Measurements from ENCODE around the gene SLC29A1. TPM values are rescaled to one million over a fixed set of nuclear protein-coding genes. Genes with fewer than 3 reads are reported as not detected.

SLC29A1 gene
- 6.8 and 7.0 TPM in 2 replicates for total RNA-seq (2022)
- Bru-seq, nascent RNA = percentile 29 among the genes with signal in this experiment
- BruChase-seq, experiment 1, labeled RNA remaining after a 6-hour chase = percentile 45 among the genes with signal in this experiment
- BruChase-seq, experiment 2, labeled RNA remaining after a 2-hour chase = percentile 37 among the genes with signal in this experiment
- long read RNA-seq, transcript SLC29A1-206 (13 exons, 2,183 nt) = major isoform, 13 of 36 reads
- long read RNA-seq, partial matches to known transcripts = 0 of 36 reads
- long read RNA-seq, other reads (novel, unspliced or antisense) = 22 of 36 reads

DNA sequence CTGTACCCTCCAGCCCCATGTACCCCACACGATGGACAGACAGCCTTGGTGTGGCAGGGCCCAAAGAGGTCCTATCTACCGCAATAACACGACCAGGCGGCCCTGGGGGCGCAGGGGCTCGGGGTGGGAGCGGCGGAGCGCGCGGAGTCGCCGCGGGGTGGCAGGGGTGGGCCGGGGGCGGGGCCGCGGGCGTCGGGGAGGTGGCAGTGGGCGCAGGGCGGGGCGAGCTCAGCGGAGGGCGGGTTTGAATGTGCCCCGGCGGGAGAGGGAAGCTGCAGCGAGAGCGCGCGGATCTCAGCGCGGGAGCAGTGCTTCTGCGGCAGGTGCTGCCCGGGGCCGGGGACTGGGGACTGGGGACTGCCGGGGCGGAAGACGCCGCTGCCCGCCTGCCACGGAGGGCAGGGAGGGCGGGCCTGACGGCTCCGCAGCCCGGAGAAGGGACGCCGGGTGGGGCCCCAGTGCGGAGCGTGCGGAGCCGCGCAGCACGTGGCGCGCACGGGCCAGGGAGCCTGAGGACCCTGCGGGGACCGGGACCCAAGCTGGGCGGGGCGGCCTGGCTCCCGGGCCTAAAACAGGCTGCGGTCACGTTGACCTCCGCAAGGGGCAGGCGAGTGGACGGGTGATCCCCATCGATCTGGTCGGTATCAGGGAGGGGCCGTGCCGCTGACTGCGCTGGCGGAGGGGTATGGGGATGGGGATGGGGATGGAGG, at the start of gene SLC29A1:
TSS of gene SLC29A1 (plus strand) at position 277 of the 710 bp plus-strand sequence. CDS start 3,719 bp downstream, outside the sequence.
- intact Hi-C loops (cut with micrococcal nuclease) = no loop called here
- no peaks in the 10 kb centered on the region for H3K36me3 Mint-ChIP-seq (ENCODE audit: insufficient read depth, unreplicated experiment)
- CTCF ChIA-PET = interaction anchor here (1.1 to 6.0 kb wide), 6 partner anchors 12 to 51 kb away, joined by 3 to 52 read pairs (median 11); no protein-coding TSS in a partner anchor
- peak; percentile 46 for DNase-seq (ENCODE audit: unreplicated experiment)
- H3K4me3 Mint-ChIP-seq (ENCODE audit: unreplicated experiment) = peak within 1 kb of the TSS; percentile 68
- POLR2A ChIA-PET = interaction anchor here (0.5 to 5.4 kb wide), 10 partner anchors 10 to 127 kb away, joined by 3 to 62 read pairs (median 4); partner anchors contain the start of gene HSP90AB1
- H3K27me3 Mint-ChIP-seq (ENCODE audit: insufficient read depth, unreplicated experiment) = no peaks in the 10 kb centered on the region
- H3K27ac Mint-ChIP-seq (ENCODE audit: low read depth, unreplicated experiment) = peak within 1 kb of the TSS; percentile 19
- H3K9me3 Mint-ChIP-seq (ENCODE audit: unreplicated experiment) = no peaks in the 10 kb centered on the region
- H3K4me1 Mint-ChIP-seq (ENCODE audit: insufficient read depth, unreplicated experiment) = peaks cover 51% of the 10 kb centered on the region
- no TSS peak for BruUV-seq (replicated peaks)
- TF ChIP-seq, protein P1, sequence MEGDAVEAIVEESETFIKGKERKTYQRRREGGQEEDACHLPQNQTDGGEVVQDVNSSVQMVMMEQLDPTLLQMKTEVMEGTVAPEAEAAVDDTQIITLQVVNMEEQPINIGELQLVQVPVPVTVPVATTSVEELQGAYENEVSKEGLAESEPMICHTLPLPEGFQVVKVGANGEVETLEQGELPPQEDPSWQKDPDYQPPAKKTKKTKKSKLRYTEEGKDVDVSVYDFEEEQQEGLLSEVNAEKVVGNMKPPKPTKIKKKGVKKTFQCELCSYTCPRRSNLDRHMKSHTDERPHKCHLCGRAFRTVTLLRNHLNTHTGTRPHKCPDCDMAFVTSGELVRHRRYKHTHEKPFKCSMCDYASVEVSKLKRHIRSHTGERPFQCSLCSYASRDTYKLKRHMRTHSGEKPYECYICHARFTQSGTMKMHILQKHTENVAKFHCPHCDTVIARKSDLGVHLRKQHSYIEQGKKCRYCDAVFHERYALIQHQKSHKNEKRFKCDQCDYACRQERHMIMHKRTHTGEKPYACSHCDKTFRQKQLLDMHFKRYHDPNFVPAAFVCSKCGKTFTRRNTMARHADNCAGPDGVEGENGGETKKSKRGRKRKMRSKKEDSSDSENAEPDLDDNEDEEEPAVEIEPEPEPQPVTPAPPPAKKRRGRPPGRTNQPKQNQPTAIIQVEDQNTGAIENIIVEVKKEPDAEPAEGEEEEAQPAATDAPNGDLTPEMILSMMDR (IDR thresholded peaks at IDR 0.05; ENCODE audit: unreplicated experiment) = no peak

DNA sequence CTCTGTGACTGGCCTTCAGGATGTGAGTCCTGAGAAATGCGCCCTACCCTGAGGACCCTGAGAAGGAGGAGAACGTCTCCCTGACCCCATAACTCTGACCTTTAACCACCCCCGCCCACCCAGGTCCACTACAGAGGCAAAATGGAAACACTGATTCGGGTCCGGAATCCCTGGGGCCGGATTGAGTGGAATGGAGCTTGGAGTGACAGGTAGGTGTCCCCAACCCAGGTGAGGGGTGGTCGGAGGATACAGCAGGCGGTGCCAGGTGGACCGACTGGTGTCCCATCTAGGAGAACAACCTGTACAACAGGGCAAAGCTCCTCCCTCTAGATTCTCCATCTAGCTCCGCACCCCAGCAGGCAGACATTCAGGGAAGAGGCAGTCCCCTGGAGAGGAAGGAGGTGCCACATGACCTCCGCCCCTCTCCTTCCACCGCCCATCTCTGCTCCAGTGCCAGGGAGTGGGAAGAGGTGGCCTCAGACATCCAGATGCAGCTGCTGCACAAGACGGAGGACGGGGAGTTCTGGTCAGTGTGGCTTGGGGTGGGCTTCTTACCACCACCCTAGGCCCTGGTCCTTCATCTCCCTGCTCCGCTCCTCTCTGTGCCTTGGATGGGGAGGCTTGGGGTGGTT, 47.1 kb upstream of the SLC29A1 start:
- BruUV-seq (replicated peaks) = no TSS peak
- Mint-ChIP-seq H3K27ac (ENCODE audit: low read depth, unreplicated experiment) (no peak overlapping the region), H3K9me3 (ENCODE audit: unreplicated experiment) (no peaks in the 10 kb centered on the region), H3K4me1 (ENCODE audit: insufficient read depth, unreplicated experiment) (peaks cover 15% of the 10 kb centered on the region), H3K4me3 (ENCODE audit: unreplicated experiment) (no peak overlapping the region), H3K27me3 (ENCODE audit: insufficient read depth, unreplicated experiment) (no peaks in the 10 kb centered on the region), H3K36me3 (ENCODE audit: insufficient read depth, unreplicated experiment) (no peaks in the 10 kb centered on the region)
- DNase-seq (ENCODE audit: unreplicated experiment) = no peak
- TF ChIP-seq, protein P1 (IDR thresholded peaks at IDR 0.05; ENCODE audit: unreplicated experiment) = no peak
- POLR2A ChIA-PET = interaction anchor here (1.2 kb wide), 1 partner anchor 71 kb away, joined by 4 read pairs; the partner anchor contains the start of gene HSP90AB1
- CTCF ChIA-PET = interaction anchor here (0.6 to 2.1 kb wide), 9 partner anchors 48 to 568 kb away, joined by 3 to 9 read pairs (median 3); no protein-coding TSS in a partner anchor
- intact Hi-C loops (cut with micrococcal nuclease) = no loop called here

DNA sequence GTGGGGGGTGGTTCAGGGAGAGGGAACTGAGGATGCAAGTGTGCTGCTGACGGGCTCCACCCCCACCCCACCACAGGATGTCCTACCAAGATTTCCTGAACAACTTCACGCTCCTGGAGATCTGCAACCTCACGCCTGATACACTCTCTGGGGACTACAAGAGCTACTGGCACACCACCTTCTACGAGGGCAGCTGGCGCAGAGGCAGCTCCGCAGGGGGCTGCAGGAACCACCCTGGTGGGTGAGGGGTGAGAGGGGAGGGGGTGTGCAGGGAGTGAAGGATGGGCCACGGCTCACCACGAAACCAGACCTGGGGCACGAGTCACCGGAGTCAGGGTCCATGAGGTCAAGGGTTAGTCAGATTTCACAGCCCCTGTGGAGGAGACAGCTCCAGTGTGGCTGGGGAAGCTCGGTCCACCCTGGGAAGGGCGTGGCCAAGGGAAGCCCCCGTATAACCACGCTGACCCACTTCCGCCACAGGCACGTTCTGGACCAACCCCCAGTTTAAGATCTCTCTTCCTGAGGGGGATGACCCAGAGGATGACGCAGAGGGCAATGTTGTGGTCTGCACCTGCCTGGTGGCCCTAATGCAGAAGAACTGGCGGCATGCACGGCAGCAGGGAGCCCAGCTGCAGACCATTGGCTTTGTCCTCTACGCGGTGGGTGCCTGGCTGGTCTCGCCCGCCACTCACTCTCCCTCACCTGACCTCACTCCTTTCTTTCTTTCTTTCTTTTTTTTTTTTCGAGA, 46.5 kb upstream of the SLC29A1 start:
- Mint-ChIP-seq H3K9me3 (ENCODE audit: unreplicated experiment) (no peaks in the 10 kb centered on the region), H3K4me3 (ENCODE audit: unreplicated experiment) (no peak overlapping the region), H3K36me3 (ENCODE audit: insufficient read depth, unreplicated experiment) (no peaks in the 10 kb centered on the region), H3K4me1 (ENCODE audit: insufficient read depth, unreplicated experiment) (peaks cover 15% of the 10 kb centered on the region), H3K27ac (ENCODE audit: low read depth, unreplicated experiment) (no peak overlapping the region), H3K27me3 (ENCODE audit: insufficient read depth, unreplicated experiment) (no peaks in the 10 kb centered on the region)
- no TSS peak for BruUV-seq (replicated peaks)
- intact Hi-C loops (cut with micrococcal nuclease) = no loop called here
- TF ChIP-seq, protein P1 (IDR thresholded peaks at IDR 0.05; ENCODE audit: unreplicated experiment) = no peak
- ChIA-PET POLR2A (no interaction called here), CTCF (interaction anchor here (0.6 to 2.1 kb wide), 8 partner anchors 13 to 254 kb away, joined by 3 to 9 read pairs (median 4); no protein-coding TSS in a partner anchor)
- no peak for DNase-seq (ENCODE audit: unreplicated experiment)
